GM10266 (cell line): ENCODE measurements around the gene KCNC1.

Experiments used
- DNase-seq: peaks from one replicate; pipeline ENCODE4 v3.0.0; 2012; ENCODE audit errors: extremely low spot score
- CTCF ChIP-seq: IDR thresholded peaks from 2 replicates; pipeline ENCODE4 v1.5.1; 2012; ENCODE audit warnings: mild to moderate bottlenecking, low read depth; ENCODE audit not compliant: control insufficient read depth, insufficient read depth; ENCODE audit errors: missing control alignments

KCNC1 gene

DNA sequence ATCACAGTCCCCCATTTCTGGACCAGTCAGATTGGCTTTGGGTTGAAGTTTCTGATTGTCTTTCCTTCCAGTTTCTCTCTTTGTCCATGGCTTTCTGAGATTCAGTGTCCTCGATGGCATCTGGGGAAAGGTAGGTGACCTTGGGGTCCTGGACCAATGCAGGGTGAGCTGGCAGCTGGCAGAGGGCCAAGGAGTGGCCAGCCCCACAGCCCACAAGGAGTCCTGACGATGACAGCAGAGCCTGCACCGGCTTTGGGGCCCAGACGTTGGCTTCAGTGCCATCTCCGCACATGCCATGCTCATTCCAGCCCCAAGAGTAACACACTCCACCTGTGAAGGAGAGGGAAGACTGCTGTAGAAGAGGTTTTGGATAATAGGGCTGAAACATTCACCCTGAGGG, 53.5 kb downstream of the KCNC1 start:
- no peak for TF ChIP-seq CTCF
- no peak for DNase-seq

- no peak for TF ChIP-seq CTCF
- DNase-seq = no peak
Observed at GRCh38 chr11:17790453-17790852, 55.9 kb downstream of the KCNC1 start.

- DNase-seq = no peak
- TF ChIP-seq CTCF = no peak
Observed at GRCh38 chr11:17791144-17791543, 56.6 kb downstream of the KCNC1 start.

DNA sequence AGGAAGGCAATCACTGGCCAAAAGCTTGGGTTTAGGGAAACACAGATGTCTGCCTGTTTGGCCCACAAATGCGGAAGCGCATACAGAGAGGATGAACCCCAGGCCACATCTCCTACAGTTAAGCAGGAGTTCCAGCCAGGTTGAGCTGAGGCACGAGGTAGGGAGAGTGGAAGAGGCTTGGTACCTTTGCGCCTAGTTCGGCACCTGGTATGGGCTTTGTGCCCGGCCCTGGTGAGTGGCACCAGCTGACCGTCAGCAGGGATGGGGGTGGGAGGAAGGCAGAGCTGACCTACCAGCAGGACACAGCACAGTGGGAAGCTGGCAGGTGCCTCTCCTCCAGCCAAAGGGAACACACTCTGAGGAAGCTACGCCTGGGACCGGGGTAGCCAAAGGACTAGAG, 57.6 kb downstream of the KCNC1 start:
- DNase-seq = no peak
- no peak for TF ChIP-seq CTCF

DNA sequence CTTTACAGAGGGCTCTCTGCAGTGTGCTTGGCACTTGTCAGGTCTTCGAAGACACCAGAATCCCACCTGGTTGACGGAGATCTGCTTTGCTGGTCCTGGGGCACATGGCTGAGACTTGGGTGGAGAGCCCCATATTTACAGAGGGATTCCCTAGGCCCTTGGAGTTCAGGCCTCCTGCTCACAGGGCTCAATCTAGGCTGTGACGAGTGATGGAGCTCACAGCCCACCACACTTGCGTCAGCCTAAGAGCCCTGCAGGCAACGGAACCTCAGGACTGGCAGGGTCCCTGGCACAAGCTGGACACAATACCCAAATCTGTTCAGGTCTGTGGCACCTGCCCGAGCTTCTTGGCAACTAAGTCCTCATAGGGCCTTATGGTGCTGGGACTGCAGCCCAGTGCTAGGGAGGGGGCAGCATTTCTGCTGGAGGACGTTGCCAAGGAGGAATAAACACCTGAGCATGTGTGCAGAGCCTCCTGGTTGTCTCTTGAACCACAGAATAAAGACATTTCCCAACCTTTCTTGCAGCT, 59.1 kb downstream of the KCNC1 start:
- no peak for DNase-seq
- no peak for TF ChIP-seq CTCF

GRCh38 chr11:17794981-17795380, 60.4 kb downstream of the KCNC1 start:
- TF ChIP-seq CTCF = no peak
- DNase-seq = no peak

DNA sequence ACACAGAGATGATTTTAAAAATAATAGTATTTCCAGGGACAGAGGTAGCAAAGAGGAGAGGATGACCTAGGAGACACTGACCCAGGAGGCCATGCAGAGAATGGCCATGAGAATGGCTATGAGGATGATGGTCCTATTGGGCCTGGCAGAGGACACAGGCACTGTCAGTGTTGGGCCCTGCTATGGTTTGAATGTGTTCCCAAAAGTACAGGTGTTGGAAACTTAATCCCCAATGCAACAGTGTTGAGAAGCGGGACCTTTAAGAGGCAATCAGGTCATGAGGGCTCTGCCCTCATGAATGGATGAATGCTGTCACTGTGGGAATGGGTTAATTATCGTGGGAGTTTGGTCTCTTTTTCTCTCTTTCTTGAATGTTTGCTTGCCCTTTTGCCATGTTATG, 61.6 kb downstream of the KCNC1 start:
- TF ChIP-seq CTCF = no peak
- DNase-seq = no peak
